Measurements from ENCODE around the gene PAK1IP1.
"Not testable (repeated sequence)": the region's sequence is repeated elsewhere in the genome, so short reads cannot be mapped to it uniquely, and the experiment has no call there.

PAK1IP1 gene
- total RNA-seq, result 7.8 to 127 (median 30.0) reads per million in 9 experiments

- Mint-ChIP-seq H3K36me3 (ENCODE audit: insufficient read depth) (peaks cover 48% of the 10 kb centered on the region), H3K9me3 (no peaks in the 10 kb centered on the region), H3K4me1 (ENCODE audit: low read depth in 2 of 2) (peaks cover 27 to 31% of the 10 kb centered on the region in 2 donors), H3K27me3 (peaks cover 0 to 6% of the 10 kb centered on the region in 2 donors), H3K27ac (peak within 1 kb of the TSS; percentile 100), H3K4me3 (peak within 1 kb of the TSS; percentile 95 to 99)
- DNase-seq (peak; percentile 88 to 96 (median 91)), ATAC-seq (replicated peaks) (peak; percentile 90)
Observed at GRCh38 chr6:10694302-10695085, at the start of gene PAK1IP1, which contains the start of gene C6orf52. Gene PAK1IP1 (plus strand): TSS chr6:10694972. CDS start chr6:10694986, 14 bp downstream. Gene C6orf52 (minus strand): TSS chr6:10694616. CDS start chr6:10687550, 7,066 bp downstream.

- Mint-ChIP-seq H3K27me3 (peaks cover 45 to 63% of the 10 kb centered on the region in 2 donors), H3K36me3 (ENCODE audit: insufficient read depth) (peaks cover 6% of the 10 kb centered on the region), H3K27ac (no peak overlapping the region), H3K9me3 (no peaks in the 10 kb centered on the region), H3K4me3 (no peak overlapping the region), H3K4me1 (ENCODE audit: low read depth in 2 of 2) (peaks cover 3 to 8% of the 10 kb centered on the region in 2 donors)
- ATAC-seq (replicated peaks) (peak; percentile 46), DNase-seq (no peak)
Observed at GRCh38 chr6:10655508-10656055, 39.2 kb upstream of the PAK1IP1 start.

GRCh38 chr6:10658910-10659698, 35.7 kb upstream of the PAK1IP1 start:
- H3K4me1 Mint-ChIP-seq (ENCODE audit: low read depth in 2 of 2), result peaks cover 3 to 8% of the 10 kb centered on the region in 2 donors
- no peaks in the 10 kb centered on the region for H3K9me3 Mint-ChIP-seq
- H3K27ac Mint-ChIP-seq, result no peak overlapping the region
- peaks cover 6% of the 10 kb centered on the region for H3K36me3 Mint-ChIP-seq (ENCODE audit: insufficient read depth)
- H3K27me3 Mint-ChIP-seq, result peaks cover 25 to 36% of the 10 kb centered on the region in 2 donors
- DNase-seq (no peak), ATAC-seq (replicated peaks) (no peak)
- H3K4me3 Mint-ChIP-seq, result peak overlapping the region; percentile 61 to 64

- DNase-seq (no peak), ATAC-seq (replicated peaks) (no peak)
- Mint-ChIP-seq H3K27me3 (peaks cover 24 to 35% of the 10 kb centered on the region in 2 donors), H3K27ac (no peak overlapping the region), H3K36me3 (ENCODE audit: insufficient read depth) (peaks cover 6% of the 10 kb centered on the region), H3K4me3 (peak overlapping the region; percentile 61 to 64), H3K9me3 (no peaks in the 10 kb centered on the region), H3K4me1 (ENCODE audit: low read depth in 2 of 2) (peaks cover 3 to 8% of the 10 kb centered on the region in 2 donors)
Observed at GRCh38 chr6:10659699-10660348, 34.9 kb upstream of the PAK1IP1 start.

- not testable (repeated sequence) for H3K36me3 Mint-ChIP-seq (ENCODE audit: insufficient read depth); H3K9me3 Mint-ChIP-seq; DNase-seq; ATAC-seq (replicated peaks); H3K4me1 Mint-ChIP-seq (ENCODE audit: low read depth in 2 of 2); H3K27ac Mint-ChIP-seq
- Mint-ChIP-seq H3K27me3 (peaks cover 20 to 33% of the 10 kb centered on the region in 2 donors), H3K4me3 (peak overlapping the region in 1 of 2 donors; percentile 64)
Observed at GRCh38 chr6:10660431-10661191, 34.2 kb upstream of the PAK1IP1 start.

GRCh38 chr6:10662207-10662606, 32.6 kb upstream of the PAK1IP1 start:
- Mint-ChIP-seq H3K4me1 (ENCODE audit: low read depth in 2 of 2) (no peaks in the 10 kb centered on the region), H3K27ac (no peak overlapping the region), H3K27me3 (peaks cover 32 to 38% of the 10 kb centered on the region in 2 donors), H3K4me3 (no peak overlapping the region), H3K9me3 (no peaks in the 10 kb centered on the region), H3K36me3 (ENCODE audit: insufficient read depth) (peaks cover 1% of the 10 kb centered on the region)
- no peak for DNase-seq
- no peak for ATAC-seq (replicated peaks)

- Mint-ChIP-seq H3K9me3 (no peaks in the 10 kb centered on the region), H3K27ac (no peak overlapping the region), H3K36me3 (ENCODE audit: insufficient read depth) (no peaks in the 10 kb centered on the region), H3K4me3 (no peak overlapping the region), H3K27me3 (peaks cover 36 to 42% of the 10 kb centered on the region in 2 donors), H3K4me1 (ENCODE audit: low read depth in 2 of 2) (no peaks in the 10 kb centered on the region)
- ATAC-seq (replicated peaks), result no peak
- DNase-seq, result no peak
Observed at GRCh38 chr6:10662742-10663141, 32.0 kb upstream of the PAK1IP1 start.

GRCh38 chr6:10665595-10665994, 29.2 kb upstream of the PAK1IP1 start:
- H3K27me3 Mint-ChIP-seq, result peaks cover 40 to 56% of the 10 kb centered on the region in 2 donors
- H3K4me1 Mint-ChIP-seq (ENCODE audit: low read depth in 2 of 2); ATAC-seq (replicated peaks); H3K27ac Mint-ChIP-seq; H3K4me3 Mint-ChIP-seq; H3K9me3 Mint-ChIP-seq; H3K36me3 Mint-ChIP-seq (ENCODE audit: insufficient read depth); DNase-seq: not testable (repeated sequence)

- Mint-ChIP-seq H3K9me3 (no peaks in the 10 kb centered on the region), H3K36me3 (ENCODE audit: insufficient read depth) (no peaks in the 10 kb centered on the region), H3K27me3 (peaks cover 46 to 56% of the 10 kb centered on the region in 2 donors), H3K27ac (no peak overlapping the region), H3K4me3 (no peak overlapping the region), H3K4me1 (ENCODE audit: low read depth in 2 of 2) (no peaks in the 10 kb centered on the region)
- ATAC-seq (replicated peaks) (no peak), DNase-seq (no peak)
Observed at GRCh38 chr6:10668126-10668917, 26.4 kb upstream of the PAK1IP1 start.

GRCh38 chr6:10676403-10676802, 18.4 kb upstream of the PAK1IP1 start:
- Mint-ChIP-seq H3K27me3 (peaks cover 19 to 23% of the 10 kb centered on the region in 2 donors), H3K4me3 (no peak overlapping the region), H3K9me3 (no peaks in the 10 kb centered on the region), H3K4me1 (ENCODE audit: low read depth in 2 of 2) (no peaks in the 10 kb centered on the region), H3K36me3 (ENCODE audit: insufficient read depth) (peaks cover 4% of the 10 kb centered on the region), H3K27ac (no peak overlapping the region)
- ATAC-seq (replicated peaks) (no peak), DNase-seq (no peak)

GRCh38 chr6:10678456-10678855, 16.3 kb upstream of the PAK1IP1 start:
- H3K9me3 Mint-ChIP-seq, result no peaks in the 10 kb centered on the region
- H3K36me3 Mint-ChIP-seq (ENCODE audit: insufficient read depth), result peaks cover 4% of the 10 kb centered on the region
- H3K4me1 Mint-ChIP-seq (ENCODE audit: low read depth in 2 of 2), result no peaks in the 10 kb centered on the region
- no peak overlapping the region for H3K4me3 Mint-ChIP-seq
- H3K27me3 Mint-ChIP-seq, result peaks cover 13 to 23% of the 10 kb centered on the region in 2 donors
- H3K27ac Mint-ChIP-seq, result no peak overlapping the region
- DNase-seq (no peak), ATAC-seq (replicated peaks) (no peak)

- DNase-seq, result no peak
- no peak overlapping the region for H3K27ac Mint-ChIP-seq
- peaks cover 4% of the 10 kb centered on the region for H3K36me3 Mint-ChIP-seq (ENCODE audit: insufficient read depth)
- peaks cover 2 to 4% of the 10 kb centered on the region in 2 donors for H3K4me1 Mint-ChIP-seq (ENCODE audit: low read depth in 2 of 2)
- H3K27me3 Mint-ChIP-seq, result peaks cover 23 to 25% of the 10 kb centered on the region in 2 donors
- ATAC-seq (replicated peaks), result no peak
- no peaks in the 10 kb centered on the region for H3K9me3 Mint-ChIP-seq
- H3K4me3 Mint-ChIP-seq, result no peak overlapping the region
Observed at GRCh38 chr6:10681795-10682194, 13.0 kb upstream of the PAK1IP1 start.
